Fibroblast of lung (primary cell): ENCODE results near the gene SEMA6B. TPM values are rescaled to one million over a fixed set of nuclear protein-coding genes. Genes with fewer than 3 reads are reported as not detected.

Experiments used
- DNase-seq, 2 donors: peaks; one replicate each; pipeline versions ENCODE4 v3.0.0 to v3.0.0-alpha.2; 2010; ENCODE audit warnings: low read depth in 2 of 2
- H2AFZ ChIP-seq: 2 replicates; pipeline ENCODE4 v1.5.1; 2012; ENCODE audit warnings: low read length, control low read depth, inconsistent platforms
- H3K27ac ChIP-seq: 2 replicates; pipeline ENCODE4 v1.5.1; 2011; ENCODE audit warnings: low read length, control low read depth; ENCODE audit not compliant: insufficient read depth
- H3K27me3 ChIP-seq: 2 replicates; pipeline ENCODE4 v1.5.1; 2011; ENCODE audit warnings: mild to moderate bottlenecking, low read length; ENCODE audit not compliant: control insufficient read depth, insufficient read depth
- H3K36me3 ChIP-seq: 2 replicates; pipeline ENCODE4 v1.5.1; 2011; ENCODE audit warnings: low read length; ENCODE audit not compliant: control insufficient read depth, insufficient read depth
- H3K4me1 ChIP-seq: 2 replicates; pipeline ENCODE4 v1.5.1; 2011; ENCODE audit warnings: low read length; ENCODE audit not compliant: control insufficient read depth, insufficient read depth; ENCODE audit errors: extremely low read depth
- H3K4me2 ChIP-seq: 2 replicates; pipeline ENCODE4 v1.5.1; 2011; ENCODE audit warnings: low read length, control low read depth; ENCODE audit not compliant: insufficient read depth; ENCODE audit errors: extremely low read depth
- H3K4me3 ChIP-seq, 4 experiments: fragments of 200-600 bp in 1 of 4; sonication (generic) in 1 of 4; replicated peaks in 1 of 4; 2 replicates each; pipeline ENCODE4 v1.5.1; 2011 to 2016; ENCODE audit warnings: low read length in 4 of 4, low read depth in 3 of 4, mild to moderate bottlenecking in 3 of 4, control low read depth in 2 of 4, inconsistent platforms in 1 of 4, mixed read lengths in 1 of 4; ENCODE audit not compliant: insufficient read depth in 1 of 4; ENCODE audit errors: control extremely low read depth in 1 of 4
- H3K79me2 ChIP-seq: 2 replicates; pipeline ENCODE4 v1.5.1; 2012; ENCODE audit warnings: mild to moderate bottlenecking, low read length, inconsistent platforms; ENCODE audit not compliant: control insufficient read depth, insufficient read depth
- H3K9ac ChIP-seq: 2 replicates; pipeline ENCODE4 v1.5.1; 2011; ENCODE audit warnings: mild to moderate bottlenecking, low read length, control low read depth; ENCODE audit not compliant: insufficient read depth
- H3K9me3 ChIP-seq: 2 replicates; pipeline ENCODE4 v1.5.1; 2012; ENCODE audit warnings: low read depth, low read length; ENCODE audit not compliant: control insufficient read depth, insufficient read depth
- H4K20me1 ChIP-seq: 2 replicates; pipeline ENCODE4 v1.5.1; 2011; ENCODE audit warnings: low read length; ENCODE audit not compliant: control insufficient read depth, insufficient read depth; ENCODE audit errors: extremely low read depth
- CTCF ChIP-seq, 2 donors: IDR thresholded peaks in 1 of 2; conservative IDR thresholded peaks in 1 of 2; 1 replicate in 1 of 2; 2 replicates in 1 of 2; pipeline ENCODE4 v1.5.1; 2011 to 2012; ENCODE audit warnings: low read length in 2 of 2, control low read depth in 1 of 2, inconsistent platforms in 1 of 2, low read depth in 1 of 2, mild to moderate bottlenecking in 1 of 2
- EZH2 ChIP-seq: IDR thresholded peaks from 2 replicates; pipeline ENCODE4 v1.5.1; 2012; ENCODE audit warnings: low read length, control low read depth, mild to moderate bottlenecking; ENCODE audit errors: missing control alignments
- polyA plus RNA-seq, 2 donors: library from polyadenylated mRNA; depleted of rRNA in 1 of 2; stranded (reverse) in 1 of 2; unstranded in 1 of 2; fragments of >200 nt; gene quantifications; 2 replicates each; pipeline ENCODE4 v1.2.1, GENCODE V29; 2011 to 2012; ENCODE audit warnings: missing spikeins in 1 of 2
- total RNA-seq: library from RNA; depleted of rRNA; stranded (reverse); fragments of >200 nt; gene quantifications from 2 replicates; pipeline ENCODE4 v1.2.1, GENCODE V29; 2014

Gene SEMA6B
- total and polyA plus RNA-seq, 2 donors (not counting 1 experiment from before 2014, with no cell fraction given) = under 0.01 to 0.31 TPM

- no peak overlapping the region for H3K4me3 ChIP-seq
- no peaks in the 10 kb centered on the region for H3K4me1 ChIP-seq
- no peaks in the 10 kb centered on the region for H3K79me2 ChIP-seq
- H3K36me3 ChIP-seq = no peaks in the 10 kb centered on the region
- peaks cover 8% of the 10 kb centered on the region for H3K27me3 ChIP-seq
- H3K27ac ChIP-seq = no peak overlapping the region
- no peak overlapping the region for H3K9ac ChIP-seq
- no peaks in the 10 kb centered on the region for H3K9me3 ChIP-seq
- H2AFZ ChIP-seq = no peak overlapping the region
- no peaks in the 10 kb centered on the region for H4K20me1 ChIP-seq
- TF ChIP-seq CTCF (conservative IDR thresholded peaks at IDR 0.05 in 1 of 2, IDR thresholded peaks at IDR 0.05 in 1 of 2; ENCODE audit: low read depth in 1 of 2, low read length in 2 of 2) (no peak), EZH2 (no peak)
- no peak for DNase-seq
- H3K4me2 ChIP-seq = no peak overlapping the region
These were observed 42.8 kb upstream of the SEMA6B start for GRCh38 chr19:4602173-4602788.

- peaks cover 8% of the 10 kb centered on the region for H3K27me3 ChIP-seq
- no peaks in the 10 kb centered on the region for H3K4me1 ChIP-seq
- H3K4me2 ChIP-seq = no peak overlapping the region
- no peak overlapping the region for H3K9ac ChIP-seq
- no peaks in the 10 kb centered on the region for H3K36me3 ChIP-seq
- no peaks in the 10 kb centered on the region for H4K20me1 ChIP-seq
- H2AFZ ChIP-seq = no peak overlapping the region
- no peak for DNase-seq
- H3K27ac ChIP-seq = no peak overlapping the region
- TF ChIP-seq EZH2 = no peak
- TF ChIP-seq CTCF (conservative IDR thresholded peaks at IDR 0.05 in 1 of 2, IDR thresholded peaks at IDR 0.05 in 1 of 2; ENCODE audit: low read depth in 1 of 2, low read length in 2 of 2) = no peak
- no peaks in the 10 kb centered on the region for H3K79me2 ChIP-seq
- no peak overlapping the region for H3K4me3 ChIP-seq
- H3K9me3 ChIP-seq = no peaks in the 10 kb centered on the region
These were observed 41.4 kb upstream of the SEMA6B start for GRCh38 chr19:4600893-4601292.

GRCh38 chr19:4600082-4600481 lies 40.6 kb upstream of the SEMA6B start:
- Histone ChIP-seq H3K4me1 (no peaks in the 10 kb centered on the region), H3K36me3 (no peaks in the 10 kb centered on the region), H3K9ac (no peak overlapping the region), H3K27ac (no peak overlapping the region), H3K4me2 (no peak overlapping the region), H2AFZ (no peak overlapping the region), H3K27me3 (peaks cover 8% of the 10 kb centered on the region), H4K20me1 (no peaks in the 10 kb centered on the region), H3K9me3 (no peaks in the 10 kb centered on the region), H3K4me3 (no peak overlapping the region), H3K79me2 (no peaks in the 10 kb centered on the region)
- no peak for DNase-seq
- TF ChIP-seq EZH2 (no peak), CTCF (conservative IDR thresholded peaks at IDR 0.05 in 1 of 2, IDR thresholded peaks at IDR 0.05 in 1 of 2; ENCODE audit: low read depth in 1 of 2, low read length in 2 of 2) (no peak)
